PC-9 (cell line): ENCODE measurements around the gene GAS2L1. TPM values are rescaled to one million over a fixed set of nuclear protein-coding genes. Genes with fewer than 3 reads are reported as not detected.

ENCODE experiments used
- BruUV-seq: library from RNA; stranded (reverse); fragments of 400-500 nt; replicated peaks from 2 replicates; lab custom pipeline; 2021; lab: Mats Ljungman, UMichigan
- CTCF ChIA-PET: fragments of 300-600 bp; sonication (Branson Sonifier 250); formaldehyde crosslinking; loops from one replicate; lab custom pipeline; 2022; ENCODE audit warnings: antibody characterized with exemption; lab: Charles Lee
- POLR2A ChIA-PET: fragments of 300-600 bp; sonication (Branson Sonifier 250); formaldehyde crosslinking; loops from one replicate; lab custom pipeline; 2022; ENCODE audit warnings: antibody characterized with exemption; ENCODE audit not compliant: unreplicated experiment; lab: Charles Lee
- DNase-seq, 2 experiments: peaks; one replicate each; pipeline versions ENCODE4 v3.0.0 to v3.0.0-alpha.2; 2015 to 2022; ENCODE audit warnings: mixed read lengths in 1 of 2
- H2AFZ ChIP-seq: fragments of 200-600 bp; sonication (generic); 2 replicates; pipeline ENCODE4 v1.8.1; 2017; ENCODE audit warnings: antibody characterized with exemption
- H3F3A ChIP-seq: fragments of 200-600 bp; sonication (generic); 2 replicates; pipeline ENCODE4 v1.8.1; 2017; ENCODE audit warnings: antibody characterized with exemption, mild to moderate bottlenecking, low read depth; ENCODE audit not compliant: insufficient read depth
- H3K27ac ChIP-seq: fragments of 200-600 bp; sonication (generic); 2 replicates; pipeline ENCODE4 v1.6.1; 2016; ENCODE audit warnings: mixed run types
- H3K27me3 ChIP-seq: fragments of 200-600 bp; sonication (generic); 2 replicates; pipeline ENCODE4 v1.6.1; 2016; ENCODE audit warnings: low read depth, mixed run types; ENCODE audit not compliant: insufficient read depth
- H3K36me3 ChIP-seq: fragments of 200-600 bp; sonication (generic); 2 replicates; pipeline ENCODE4 v1.6.1; 2016; ENCODE audit warnings: low read depth, mixed run types
- H3K4me1 ChIP-seq: fragments of 200-600 bp; sonication (generic); replicated peaks from 2 replicates; pipeline ENCODE4 v1.6.1; 2016; ENCODE audit warnings: mixed run types; ENCODE audit not compliant: insufficient read depth
- H3K4me2 ChIP-seq: fragments of 200-600 bp; sonication (generic); 2 replicates; pipeline ENCODE4 v1.6.1; 2017; ENCODE audit warnings: mixed run types
- H3K4me3 ChIP-seq: fragments of 200-600 bp; sonication (generic); 2 replicates; pipeline ENCODE4 v1.6.1; 2016; ENCODE audit warnings: mixed run types
- H3K79me2 ChIP-seq: fragments of 200-600 bp; sonication (generic); 2 replicates; pipeline ENCODE4 v1.6.1; 2017; ENCODE audit warnings: low read depth, mixed run types
- H3K9me2 ChIP-seq: fragments of 200-600 bp; sonication (generic); 2 replicates; pipeline ENCODE4 v1.8.1; 2017; ENCODE audit warnings: mild to moderate bottlenecking; ENCODE audit not compliant: insufficient read depth
- H3K9me3 ChIP-seq: fragments of 200-600 bp; sonication (generic); 2 replicates; pipeline ENCODE4 v1.8.1; 2016; ENCODE audit warnings: low read depth; ENCODE audit not compliant: insufficient read depth
- H4K20me1 ChIP-seq: fragments of 200-600 bp; sonication (generic); 2 replicates; pipeline ENCODE4 v1.8.1; 2017; ENCODE audit not compliant: insufficient read depth
- CTCF ChIP-seq: fragments of 200-600 bp; sonication (generic); conservative IDR thresholded peaks from 2 replicates; pipeline ENCODE4 v1.6.1; 2017; ENCODE audit warnings: mixed run types, antibody characterized with exemption, mild to moderate bottlenecking, moderate library complexity
- EZH2 ChIP-seq: fragments of 200-600 bp; sonication (generic); IDR thresholded peaks from 2 replicates; pipeline ENCODE4 v1.8.0; 2017; ENCODE audit warnings: antibody characterized with exemption, low read depth
- intact Hi-C: fragments of 100-400 bp; cut with micrococcal nuclease; formaldehyde crosslinking; loops from one replicate; pipeline ENCODE4 v1.10.0; 2022; ENCODE audit not compliant: unreplicated experiment
- total RNA-seq: library from RNA; stranded (reverse); gene quantifications from 2 replicates; pipeline ENCODE4 v1.2.3, GENCODE V29; 2021

GAS2L1 gene
- total RNA-seq, 1 experiment from 2014 or later, result 15.2 TPM

- no peak overlapping the region for H3K27ac ChIP-seq
- peaks cover 17% of the 10 kb centered on the region for H3K79me2 ChIP-seq
- H4K20me1 ChIP-seq, result peaks cover 83% of the 10 kb centered on the region
- no peak for DNase-seq
- H3K4me2 ChIP-seq, result no peak overlapping the region
- intact Hi-C loops, result no loop called here
- CTCF ChIA-PET, result no interaction called here
- H3K9me2 ChIP-seq, result no peaks in the 10 kb centered on the region
- no peak overlapping the region for H2AFZ ChIP-seq
- TF ChIP-seq EZH2 (no peak), CTCF (no peak)
- H3F3A ChIP-seq, result peaks cover 84% of the 10 kb centered on the region
- no peaks in the 10 kb centered on the region for H3K27me3 ChIP-seq
- no peak overlapping the region for H3K4me3 ChIP-seq
- no peaks in the 10 kb centered on the region for H3K9me3 ChIP-seq
- H3K36me3 ChIP-seq, result peaks cover 81% of the 10 kb centered on the region
- no peaks in the 10 kb centered on the region for H3K4me1 ChIP-seq
- POLR2A ChIA-PET, result no interaction called here
- no TSS peak for BruUV-seq
These were observed 14.1 kb upstream of the GAS2L1 start for GRCh38 chr22:29292379-29292778.

GRCh38 chr22:29298641-29299040 is 7.8 kb upstream of the GAS2L1 start:
- H3K36me3 ChIP-seq, result peaks cover 42% of the 10 kb centered on the region
- no peak overlapping the region for H3K4me2 ChIP-seq
- BruUV-seq, result no TSS peak
- H3K9me2 ChIP-seq, result no peaks in the 10 kb centered on the region
- no peak overlapping the region for H2AFZ ChIP-seq
- intact Hi-C loops, result no loop called here
- no peaks in the 10 kb centered on the region; the same call in 1 of the 2 replicates for H3K79me2 ChIP-seq
- H3K27ac ChIP-seq, result no peak overlapping the region
- H3K4me3 ChIP-seq, result no peak overlapping the region
- peaks cover 88% of the 10 kb centered on the region for H3F3A ChIP-seq
- H3K9me3 ChIP-seq, result no peaks in the 10 kb centered on the region
- peaks cover 72% of the 10 kb centered on the region for H4K20me1 ChIP-seq
- ChIA-PET CTCF (no interaction called here), POLR2A (interaction anchor here (0.7 kb wide), 1 partner anchor 10 kb away, joined by 3 read pairs; no protein-coding TSS in a partner anchor)
- no peaks in the 10 kb centered on the region for H3K27me3 ChIP-seq
- no peak for TF ChIP-seq CTCF
- DNase-seq, result no peak
- H3K4me1 ChIP-seq, result no peaks in the 10 kb centered on the region

GRCh38 chr22:29299136-29299900 is 7.1 kb upstream of the GAS2L1 start:
- Histone ChIP-seq H3K9me2 (no peaks in the 10 kb centered on the region), H3K27me3 (no peaks in the 10 kb centered on the region), H3K4me3 (no peak overlapping the region), H3K27ac (no peak overlapping the region), H3K4me2 (no peak overlapping the region), H2AFZ (no peak overlapping the region), H4K20me1 (peaks cover 70% of the 10 kb centered on the region), H3K36me3 (peaks cover 36% of the 10 kb centered on the region), H3K9me3 (no peaks in the 10 kb centered on the region), H3F3A (peaks cover 90% of the 10 kb centered on the region), H3K4me1 (no peaks in the 10 kb centered on the region), H3K79me2 (no peaks in the 10 kb centered on the region)
- CTCF ChIA-PET, result no interaction called here
- POLR2A ChIA-PET, result no interaction called here
- TF ChIP-seq EZH2, result no peak
- no peak for TF ChIP-seq CTCF
- intact Hi-C loops, result no loop called here
- no peak for DNase-seq
- TSS peak; percentile 65 for BruUV-seq
